Suprapubic skin (tissue), 3 donors: Measurements from ENCODE around the gene TMEM135.

ENCODE experiments used
- CTCF ChIP-seq, 2 donors: fragments of 200-600 bp in 1 of 2; fragments of 450-650 bp in 1 of 2; sonication (generic) in 1 of 2; IDR thresholded peaks; one replicate each; pipeline ENCODE4 v1.5.1; 2016 to 2019; ENCODE audit warnings: antibody characterized with exemption in 2 of 2, mild to moderate bottlenecking in 1 of 2, moderate library complexity in 1 of 2
- POLR2A ChIP-seq, 2 donors: fragments of 450-650 bp; IDR thresholded peaks; one replicate each; pipeline ENCODE4 v1.6.1; 2017; ENCODE audit warnings: antibody characterized with exemption in 2 of 2, mild to moderate bottlenecking in 2 of 2, moderate library complexity in 2 of 2

DNA sequence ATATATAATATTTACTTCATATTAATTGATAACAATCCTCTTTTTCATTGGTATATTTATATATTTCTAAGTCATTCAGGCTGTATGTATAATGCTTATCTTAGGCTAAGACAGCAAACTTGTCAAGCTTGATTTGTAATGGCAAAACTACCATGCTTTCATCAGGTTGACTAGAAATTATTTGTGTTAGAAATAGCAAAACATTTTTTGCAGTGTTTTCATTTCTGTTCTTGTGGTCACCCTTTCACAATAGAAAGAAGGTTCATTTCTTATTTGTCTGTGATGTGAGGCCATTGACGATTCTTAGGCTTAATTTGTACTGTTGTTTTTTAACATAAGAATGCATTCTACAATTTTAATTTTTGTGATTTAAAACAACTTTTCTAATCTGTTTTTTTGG, 197.6 kb downstream of the TMEM135 start:
- TF ChIP-seq CTCF (IDR thresholded peaks at IDR 0.05) = no peak
- no peak for TF ChIP-seq POLR2A (IDR thresholded peaks at IDR 0.05)
